Measurements from ENCODE around the gene IMP4. TPM values are rescaled to one million over a fixed set of nuclear protein-coding genes. Genes with fewer than 3 reads are reported as not detected.
A peak's percentile ranks its signal among the peaks of the same experiment; 100 is the strongest.

Gene IMP4
- polyA plus RNA-seq, 1 donor from 2014 or later: 78.0 TPM

GRCh38 chr2:130349174-130349573 lies 6.5 kb downstream of the IMP4 start:
- Histone ChIP-seq H3K9me2 (ENCODE audit: insufficient read depth, low read length) (no peaks in the 10 kb centered on the region), H3K9me3 (ENCODE audit: low read length) (no peaks in the 10 kb centered on the region), H3K79me2 (replicated peaks; ENCODE audit: insufficient read depth, low read length) (peaks cover 3% of the 10 kb centered on the region), H3K27ac (ENCODE audit: low read length) (no peak overlapping the region), H4K20me1 (ENCODE audit: insufficient read depth) (no peaks in the 10 kb centered on the region), H3K9ac (ENCODE audit: low read length) (no peak overlapping the region), H3K4me2 (ENCODE audit: low read length) (no peak overlapping the region), H3K27me3 (ENCODE audit: insufficient read depth, low read depth, low read length) (no peaks in the 10 kb centered on the region), H3F3A (ENCODE audit: insufficient read depth, low read length, poor library complexity, severe bottlenecking) (no peaks in the 10 kb centered on the region), H3K4me3 (ENCODE audit: low read length) (no peak overlapping the region), H2AFZ (ENCODE audit: low read depth, low read length) (no peak overlapping the region), H3K36me3 (ENCODE audit: insufficient read depth, low read length) (peaks cover 10% of the 10 kb centered on the region)
- TF ChIP-seq TAF1 (IDR thresholded peaks at IDR 0.05; ENCODE audit: low read depth) (no peak), CTCF (IDR thresholded peaks at IDR 0.05; ENCODE audit: poor library complexity, severe bottlenecking) (no peak), EZH2 (IDR thresholded peaks at IDR 0.05; ENCODE audit: borderline replicate concordance, insufficient read depth, low read length, poor library complexity, severe bottlenecking) (no peak), REST (IDR thresholded peaks at IDR 0.05; ENCODE audit: borderline replicate concordance) (no peak), POLR2AphosphoS5 (IDR thresholded peaks at IDR 0.05) (no peak), MXI1 (conservative IDR thresholded peaks at IDR 0.05; ENCODE audit: poor library complexity, severe bottlenecking) (no peak), RAD21 (conservative IDR thresholded peaks at IDR 0.05) (no peak), SMC3 (conservative IDR thresholded peaks at IDR 0.05; ENCODE audit: poor library complexity) (no peak), EP300 (conservative IDR thresholded peaks at IDR 0.05; ENCODE audit: poor library complexity, severe bottlenecking) (no peak)

GRCh38 chr2:130351711-130352110 lies 9.0 kb downstream of the IMP4 start:
- no peaks in the 10 kb centered on the region for H3K9me3 ChIP-seq (ENCODE audit: low read length)
- H4K20me1 ChIP-seq (ENCODE audit: insufficient read depth): no peaks in the 10 kb centered on the region
- H3K9me2 ChIP-seq (ENCODE audit: insufficient read depth, low read length): no peaks in the 10 kb centered on the region
- H3K79me2 ChIP-seq (replicated peaks; ENCODE audit: insufficient read depth, low read length): no peaks in the 10 kb centered on the region
- H3K36me3 ChIP-seq (ENCODE audit: insufficient read depth, low read length): peaks cover 5% of the 10 kb centered on the region
- peak overlapping the region; percentile 7 for H3K9ac ChIP-seq (ENCODE audit: low read length)
- H2AFZ ChIP-seq (ENCODE audit: low read depth, low read length): no peak overlapping the region
- H3K4me2 ChIP-seq (ENCODE audit: low read length): no peak overlapping the region
- no peak overlapping the region for H3K27ac ChIP-seq (ENCODE audit: low read length)
- H3F3A ChIP-seq (ENCODE audit: insufficient read depth, low read length, poor library complexity, severe bottlenecking): no peaks in the 10 kb centered on the region
- H3K27me3 ChIP-seq (ENCODE audit: insufficient read depth, low read depth, low read length): no peaks in the 10 kb centered on the region
- no peak overlapping the region for H3K4me3 ChIP-seq (ENCODE audit: low read length)
- TF ChIP-seq MXI1 (conservative IDR thresholded peaks at IDR 0.05; ENCODE audit: poor library complexity, severe bottlenecking): no peak

- no peaks in the 10 kb centered on the region for H3K79me2 ChIP-seq (replicated peaks; ENCODE audit: insufficient read depth, low read length)
- no peak overlapping the region for H2AFZ ChIP-seq (ENCODE audit: low read depth, low read length)
- no peaks in the 10 kb centered on the region for H3K9me2 ChIP-seq (ENCODE audit: insufficient read depth, low read length)
- H3K36me3 ChIP-seq (ENCODE audit: insufficient read depth, low read length): peaks cover 3% of the 10 kb centered on the region
- H3K4me2 ChIP-seq (ENCODE audit: low read length): no peak overlapping the region
- no peak overlapping the region for H3K27ac ChIP-seq (ENCODE audit: low read length)
- H3K9ac ChIP-seq (ENCODE audit: low read length): peak overlapping the region; percentile 7
- H3K9me3 ChIP-seq (ENCODE audit: low read length): no peaks in the 10 kb centered on the region
- H4K20me1 ChIP-seq (ENCODE audit: insufficient read depth): no peaks in the 10 kb centered on the region
- no peak overlapping the region for H3K4me3 ChIP-seq (ENCODE audit: low read length)
- no peaks in the 10 kb centered on the region for H3F3A ChIP-seq (ENCODE audit: insufficient read depth, low read length, poor library complexity, severe bottlenecking)
- no peaks in the 10 kb centered on the region for H3K27me3 ChIP-seq (ENCODE audit: insufficient read depth, low read depth, low read length)
- no peak for TF ChIP-seq EP300 (conservative IDR thresholded peaks at IDR 0.05; ENCODE audit: poor library complexity, severe bottlenecking)
- TF ChIP-seq MXI1 (conservative IDR thresholded peaks at IDR 0.05; ENCODE audit: poor library complexity, severe bottlenecking): no peak
- no peak for TF ChIP-seq TAF1 (IDR thresholded peaks at IDR 0.05; ENCODE audit: low read depth)
- TF ChIP-seq POLR2AphosphoS5 (IDR thresholded peaks at IDR 0.05): no peak
- no peak for TF ChIP-seq EZH2 (IDR thresholded peaks at IDR 0.05; ENCODE audit: borderline replicate concordance, insufficient read depth, low read length, poor library complexity, severe bottlenecking)
- no peak for TF ChIP-seq REST (IDR thresholded peaks at IDR 0.05; ENCODE audit: borderline replicate concordance)
- TF ChIP-seq SMC3 (conservative IDR thresholded peaks at IDR 0.05; ENCODE audit: poor library complexity): no peak
- no peak for TF ChIP-seq CTCF (IDR thresholded peaks at IDR 0.05; ENCODE audit: poor library complexity, severe bottlenecking)
- TF ChIP-seq RAD21 (conservative IDR thresholded peaks at IDR 0.05): no peak
These were observed 9.5 kb downstream of the IMP4 start for GRCh38 chr2:130352237-130352636.

Data from neural cell (in vitro differentiated cells).